H1 (cell line): ENCODE results near the gene WDR37. TPM values are rescaled to one million over a fixed set of nuclear protein-coding genes. Genes with fewer than 3 reads are reported as not detected.

Experiments
- EGR1 ChIP-seq: IDR thresholded peaks from 2 replicates; pipeline ENCODE4 v1.6.1; 2011; ENCODE audit warnings: low read depth, low read length, borderline replicate concordance
- TBP ChIP-seq: IDR thresholded peaks from 2 replicates; pipeline ENCODE4 v1.6.1; 2011; ENCODE audit warnings: low read depth, low read length, improper control_type of control experiment
- polyA plus RNA-seq, 7 experiments: library from polyadenylated mRNA; depleted of rRNA in 3 of 7; stranded (reverse) in 5 of 7; unstranded in 2 of 7; fragments of >200 nt in 5 of 7; fragments of 200-250 nt in 2 of 7; gene quantifications; 1 replicate in 5 of 7; 2 replicates in 1 of 7; 4 replicates in 1 of 7; pipeline versions ENCODE4 v1.2.1 to v1.2.3, GENCODE V29; 2011 to 2013; ENCODE audit warnings: missing spikeins in 2 of 7, mixed read lengths in 2 of 7
- total RNA-seq: library from RNA; stranded (reverse); fragmentation: NEBNext Ultra II Directional; extraction: Animal tissue kit (Norgen Biotek cat#: 25700); gene quantifications from 2 replicates; pipeline ENCODE4 v1.2.1, GENCODE V29; 2021

Gene WDR37
- total and polyA plus RNA-seq, 2 of the 8 experiments (the other 6 are each of a cell fraction or from before 2014, with no cell fraction given) = 9.6 to 12.0 TPM

- TF ChIP-seq EGR1 (no peak), TBP (no peak)
These were observed 116.2 kb downstream of the WDR37 start (continued) for GRCh38 chr10:1172256-1172984.
